A549 treated with CpdA at 1 μM for 4 hours (cell line): Measurements from ENCODE around the gene SLC18A2. TPM values are rescaled to one million over a fixed set of nuclear protein-coding genes. Genes with fewer than 3 reads are reported as not detected.

Experiments
- total RNA-seq: library from RNA; stranded (reverse); fragments of 200-300 nt; extraction: Qiagen RNA extraction; gene quantifications from 5 replicates; pipeline ENCODE4 v1.2.3, GENCODE V29; 2022; ENCODE audit warnings: low read depth

SLC18A2 gene
- total RNA-seq = 0.05 to 0.06 TPM (median 0.06 TPM) in 3 of 5 replicates, not detected in the others

GRCh38 chr10:117240621-117241529, at the start of gene SLC18A2:
TSS of gene SLC18A2 (plus strand) at chr10:117241114. CDS start at chr10:117241694, 580 bp downstream.

GRCh38 chr10:117197189-117197588, 43.7 kb upstream of the SLC18A2 start, which contains the start of gene KCNK18:
TSS of gene KCNK18 (plus strand) at chr10:117197489. CDS start at chr10:117197489, 0 bp downstream.

Other genes with a start within 250 kb of the SLC18A2 start
- 20.7 to 33.1 TPM (median 25.2 TPM) in 5 replicates for gene SHTN1, start 235.9 kb upstream of the SLC18A2 start, total RNA-seq
- 1.1 to 1.5 TPM (median 1.4 TPM) in 5 replicates for gene VAX1, start 102.8 kb upstream of the SLC18A2 start, total RNA-seq
- not detected in 5 replicates for gene KCNK18, start 43.6 kb upstream of the SLC18A2 start, total RNA-seq
- 21.3 to 28.2 TPM (median 24.6 TPM) in 5 replicates for gene PDZD8, start 134.3 kb downstream of the SLC18A2 start, total RNA-seq